Stimulated activated CD8-positive, alpha-beta memory T cell treated with anti-CD3 and anti-CD28 coated beads, Interleukin-15, amount 100 ng/mL, for 4 hours (primary cell): ENCODE data around the gene LIN28B.
"Not testable (repeated sequence)": the region's sequence is repeated elsewhere in the genome, so short reads cannot be mapped to it uniquely, and the experiment has no call there.

Experiments used
- DNase-seq, 2 donors: peaks; one replicate each; pipeline ENCODE4 v3.0.0-alpha.2; 2020; ENCODE audit warnings: low read depth in 2 of 2

The LIN28B gene

GRCh38 chr6:104955927-104956730, 778 bp upstream of the LIN28B start:
- no peak for DNase-seq

- DNase-seq: no peak
Observed at GRCh38 chr6:104957301-104958177, 632 bp downstream of the LIN28B start.

GRCh38 chr6:104958178-104959025, 1.5 kb downstream of the LIN28B start:
- DNase-seq: no peak

GRCh38 chr6:104959026-104959858, 2.3 kb downstream of the LIN28B start:
- no peak for DNase-seq

GRCh38 chr6:104969108-104969507, 12.2 kb downstream of the LIN28B start:
- DNase-seq: no peak

GRCh38 chr6:104969785-104970581, 13.1 kb downstream of the LIN28B start:
- no peak for DNase-seq

GRCh38 chr6:104973404-104973803, 16.5 kb downstream of the LIN28B start:
- no peak for DNase-seq

GRCh38 chr6:104983296-104983695, 26.4 kb downstream of the LIN28B start:
- DNase-seq: no peak

GRCh38 chr6:104983776-104984175, 26.9 kb downstream of the LIN28B start:
- no peak for DNase-seq

- no peak for DNase-seq
Observed at GRCh38 chr6:104984831-104985230, 27.9 kb downstream of the LIN28B start.

- DNase-seq: not testable (repeated sequence)
Observed at GRCh38 chr6:104985875-104986274, 29.0 kb downstream of the LIN28B start.

GRCh38 chr6:104986625-104987024, 29.7 kb downstream of the LIN28B start:
- no peak for DNase-seq

- DNase-seq: no peak
Observed at GRCh38 chr6:104987218-104987617, 30.3 kb downstream of the LIN28B start.

GRCh38 chr6:104990085-104990484, 33.2 kb downstream of the LIN28B start:
- no peak for DNase-seq

GRCh38 chr6:104991062-104991461, 34.2 kb downstream of the LIN28B start:
- DNase-seq: not testable (repeated sequence)

- DNase-seq: not testable (repeated sequence)
Observed at GRCh38 chr6:104993576-104993975, 36.7 kb downstream of the LIN28B start.

GRCh38 chr6:104995989-104996617, 39.2 kb downstream of the LIN28B start:
- DNase-seq: no peak

- no peak for DNase-seq
Observed at GRCh38 chr6:105001063-105001462, 44.2 kb downstream of the LIN28B start.

GRCh38 chr6:105001906-105002305, 45.0 kb downstream of the LIN28B start:
- no peak for DNase-seq

- no peak for DNase-seq
Observed at GRCh38 chr6:105005451-105005850, 48.5 kb downstream of the LIN28B start.
